H1 (cell line): Measurements from ENCODE around the gene RAPGEF1. TPM values are rescaled to one million over a fixed set of nuclear protein-coding genes. Genes with fewer than 3 reads are reported as not detected.

Experiments
- CTCF ChIA-PET: fragments of 300-600 bp; sonication (Branson Sonifier 250); formaldehyde crosslinking; loops from one replicate; lab custom pipeline; 2021; ENCODE audit not compliant: partially characterized antibody; lab: Charles Lee
- POLR2A ChIA-PET: fragments of 300-600 bp; sonication (Branson Sonifier 250); formaldehyde crosslinking; loops from one replicate; lab custom pipeline; 2021; ENCODE audit warnings: inconsistent platforms; ENCODE audit not compliant: partially characterized antibody; lab: Charles Lee
- DNase-seq, 2 experiments: peaks; one replicate each; pipeline versions ENCODE4 v3.0.0 to v3.0.0-alpha.2; 2010 to 2022; ENCODE audit warnings: low spot score in 2 of 2, low read depth in 1 of 2, mixed read lengths in 1 of 2
- FAIRE-seq: peaks from 2 replicates; lab custom pipeline; 2011; peaks lifted over from hg19 to GRCh38; lab: Jason Lieb, UNC
- H2AFZ ChIP-seq: 2 replicates; pipeline ENCODE4 v1.8.1; 2012; ENCODE audit warnings: low read length, inconsistent platforms
- H2AK5ac ChIP-seq: 2 replicates; pipeline ENCODE4 v1.6.1; 2013; ENCODE audit warnings: low read depth, low read length
- H2BK120ac ChIP-seq: replicated peaks from 2 replicates; pipeline ENCODE3; 2013; ENCODE audit warnings: low read depth, low read length, inconsistent platforms
- H2BK12ac ChIP-seq: 2 replicates; pipeline ENCODE4 v1.6.1; 2013; ENCODE audit warnings: low read depth, low read length
- H2BK15ac ChIP-seq: 2 replicates; pipeline ENCODE4 v1.6.1; 2013; ENCODE audit warnings: low read length
- H2BK20ac ChIP-seq: 2 replicates; pipeline ENCODE4 v1.6.1; 2013; ENCODE audit warnings: low read length
- H2BK5ac ChIP-seq: 2 replicates; pipeline ENCODE4 v1.6.1; 2013; ENCODE audit warnings: low read depth, low read length
- H3K14ac ChIP-seq: 2 replicates; pipeline ENCODE4 v1.6.1; 2013; ENCODE audit warnings: inconsistent platforms; ENCODE audit not compliant: insufficient read length
- H3K18ac ChIP-seq: 2 replicates; pipeline ENCODE4 v1.6.1; 2013; ENCODE audit warnings: low read length; ENCODE audit errors: extremely low read depth
- H3K23ac ChIP-seq: 2 replicates; pipeline ENCODE4 v1.6.1; 2013; ENCODE audit warnings: inconsistent platforms; ENCODE audit not compliant: insufficient read length
- H3K23me2 ChIP-seq: 2 replicates; pipeline ENCODE4 v1.6.1; 2013; ENCODE audit warnings: low read depth, low read length
- H3K27ac ChIP-seq: 2 replicates; pipeline ENCODE4 v1.6.1; 2011; ENCODE audit warnings: low read depth, low read length, inconsistent platforms
- H3K27me3 ChIP-seq, 4 experiments: replicated peaks in 1 of 4; 1 replicate in 1 of 4; 2 replicates in 3 of 4; pipeline versions ENCODE4 v1.6.1 to v1.8.1; 2011 to 2013; ENCODE audit warnings: low read length in 3 of 4, mild to moderate bottlenecking in 3 of 4, inconsistent platforms in 2 of 4, mixed read lengths in 2 of 4, moderate library complexity in 1 of 4; ENCODE audit not compliant: control insufficient read depth in 3 of 4, insufficient read depth in 3 of 4; ENCODE audit errors: extremely low read depth in 1 of 4
- H3K36me3 ChIP-seq, 4 experiments: 2 replicates each; pipeline versions ENCODE4 v1.6.1 to v1.8.1; 2011 to 2013; ENCODE audit warnings: mild to moderate bottlenecking in 4 of 4, low read length in 3 of 4, moderate library complexity in 2 of 4, control low read depth in 1 of 4, inconsistent platforms in 1 of 4; ENCODE audit not compliant: insufficient read depth in 4 of 4, control insufficient read depth in 2 of 4
- H3K4ac ChIP-seq: replicated peaks from 2 replicates; pipeline ENCODE3; 2013; ENCODE audit warnings: low read length, low read depth, mixed read lengths, inconsistent platforms; ENCODE audit not compliant: insufficient read length
- H3K4me1 ChIP-seq, 4 experiments: replicated peaks in 1 of 4; 1 replicate in 1 of 4; 2 replicates in 3 of 4; pipeline versions ENCODE4 v1.6.1 to v1.8.1; 2011 to 2013; ENCODE audit warnings: low read length in 3 of 4, inconsistent platforms in 2 of 4, mixed read lengths in 1 of 4; ENCODE audit not compliant: insufficient read depth in 4 of 4, control insufficient read depth in 3 of 4
- H3K4me2 ChIP-seq, 2 experiments: 2 replicates each; pipeline versions ENCODE4 v1.6.1 to v1.8.1; 2011 to 2013; ENCODE audit warnings: low read depth in 2 of 2, low read length in 2 of 2, control low read depth in 1 of 2, inconsistent platforms in 1 of 2, mild to moderate bottlenecking in 1 of 2; ENCODE audit not compliant: insufficient read depth in 1 of 2
- H3K4me3 ChIP-seq, 4 experiments: fragments of 200-600, 300-600 bp in 1 of 4; sonication (generic), shearing (Covaris generic), sonication (Bioruptor Twin) in 1 of 4; 2 replicates each; pipeline versions ENCODE4 v1.5.1 to v1.8.1; 2011 to 2016; ENCODE audit warnings: low read length in 4 of 4, low read depth in 3 of 4, control low read depth in 2 of 4, inconsistent platforms in 2 of 4, mild to moderate bottlenecking in 2 of 4, mixed read lengths in 1 of 4, moderate library complexity in 1 of 4; ENCODE audit not compliant: insufficient read depth in 2 of 4; ENCODE audit errors: extremely low read depth in 1 of 4
- H3K56ac ChIP-seq: replicated peaks from 2 replicates; pipeline ENCODE3; 2013; ENCODE audit warnings: low read depth, mild to moderate bottlenecking, mixed read lengths, low read length, inconsistent platforms; ENCODE audit not compliant: insufficient read length
- H3K79me1 ChIP-seq: 2 replicates; pipeline ENCODE4 v1.6.1; 2013; ENCODE audit warnings: low read depth, low read length, control low read depth
- H3K79me2 ChIP-seq, 2 experiments: 2 replicates each; pipeline versions ENCODE4 v1.6.1 to v1.8.1; 2012 to 2013; ENCODE audit warnings: low read length in 2 of 2, mild to moderate bottlenecking in 2 of 2, inconsistent platforms in 1 of 2; ENCODE audit not compliant: insufficient read depth in 2 of 2, control insufficient read depth in 1 of 2
- H3K9ac ChIP-seq, 4 experiments: replicated peaks in 1 of 4; 1 replicate in 1 of 4; 2 replicates in 3 of 4; pipeline versions ENCODE4 v1.6.1 to v1.8.1; 2011 to 2013; ENCODE audit warnings: low read depth in 3 of 4, low read length in 3 of 4, control low read depth in 2 of 4, mild to moderate bottlenecking in 2 of 4, moderate library complexity in 2 of 4, inconsistent platforms in 1 of 4; ENCODE audit errors: extremely low read depth in 1 of 4
- H3K9me3 ChIP-seq, 2 experiments: 2 replicates each; pipeline versions ENCODE4 v1.6.1 to v1.8.1; 2012 to 2013; ENCODE audit warnings: mild to moderate bottlenecking in 2 of 2, moderate library complexity in 2 of 2, control low read depth in 1 of 2, inconsistent platforms in 1 of 2, low read depth in 1 of 2, low read length in 1 of 2, mixed read lengths in 1 of 2; ENCODE audit not compliant: insufficient read depth in 2 of 2
- H4K20me1 ChIP-seq, 2 experiments: replicated peaks in 1 of 2; 2 replicates each; pipeline versions ENCODE3 to v1.8.1; 2011 to 2013; ENCODE audit warnings: inconsistent platforms in 2 of 2, low read length in 2 of 2, mild to moderate bottlenecking in 1 of 2; ENCODE audit not compliant: insufficient read depth in 2 of 2, control insufficient read depth in 1 of 2
- H4K5ac ChIP-seq: 2 replicates; pipeline ENCODE4 v1.6.1; 2013; ENCODE audit warnings: low read length, low read depth, mixed read lengths, inconsistent platforms; ENCODE audit not compliant: insufficient read length
- H4K8ac ChIP-seq: 2 replicates; pipeline ENCODE4 v1.8.0; 2013; ENCODE audit warnings: mild to moderate bottlenecking, moderate library complexity, low read length, inconsistent platforms; ENCODE audit not compliant: insufficient read depth; ENCODE audit errors: extremely low read depth
- H4K91ac ChIP-seq: replicated peaks from 2 replicates; pipeline ENCODE3; 2013; ENCODE audit warnings: low read length, mixed read lengths, inconsistent platforms; ENCODE audit not compliant: insufficient read length
- SIRT6 ChIP-seq: IDR thresholded peaks from one replicate; pipeline ENCODE4 v1.7.1; 2012; ENCODE audit warnings: low read length, inconsistent platforms
- TCF12 ChIP-seq: IDR thresholded peaks from 2 replicates; pipeline ENCODE4 v1.6.1; 2011; ENCODE audit warnings: low read depth, mild to moderate bottlenecking, low read length
- WGBS, 2 experiments: shearing (Covaris generic) in 1 of 2; methylation state at CpG; one replicate each; pipeline versions ENCODE4 v1.1.6 to v1.1.7; 2013 to 2015; ENCODE audit warnings: low lambda C conversion rate in 2 of 2, mixed read lengths in 2 of 2, inconsistent platforms in 1 of 2, low coverage in 1 of 2, missing lambda C conversion rate in 1 of 2; ENCODE audit not compliant: insufficient replicate concordance in 2 of 2, insufficient coverage in 1 of 2, insufficient read length in 1 of 2; ENCODE audit errors: extremely low coverage in 1 of 2, missing lambda C conversion rate in 1 of 2; 5-methylcytosine and 5-hydroxymethylcytosine counted together
- polyA plus RNA-seq, 7 experiments: library from polyadenylated mRNA; depleted of rRNA in 3 of 7; stranded (reverse) in 5 of 7; unstranded in 2 of 7; fragments of >200 nt in 5 of 7; fragments of 200-250 nt in 2 of 7; gene quantifications; 1 replicate in 5 of 7; 2 replicates in 1 of 7; 4 replicates in 1 of 7; pipeline versions ENCODE4 v1.2.1 to v1.2.3, GENCODE V29; 2011 to 2013; ENCODE audit warnings: missing spikeins in 2 of 7, mixed read lengths in 2 of 7
- total RNA-seq: library from RNA; stranded (reverse); fragmentation: NEBNext Ultra II Directional; extraction: Animal tissue kit (Norgen Biotek cat#: 25700); gene quantifications from 2 replicates; pipeline ENCODE4 v1.2.1, GENCODE V29; 2021

The RAPGEF1 gene
- total and polyA plus RNA-seq, 2 of the 8 experiments (the other 6 are each of a cell fraction or from before 2014, with no cell fraction given), result 29.7 to 78.9 TPM

DNA sequence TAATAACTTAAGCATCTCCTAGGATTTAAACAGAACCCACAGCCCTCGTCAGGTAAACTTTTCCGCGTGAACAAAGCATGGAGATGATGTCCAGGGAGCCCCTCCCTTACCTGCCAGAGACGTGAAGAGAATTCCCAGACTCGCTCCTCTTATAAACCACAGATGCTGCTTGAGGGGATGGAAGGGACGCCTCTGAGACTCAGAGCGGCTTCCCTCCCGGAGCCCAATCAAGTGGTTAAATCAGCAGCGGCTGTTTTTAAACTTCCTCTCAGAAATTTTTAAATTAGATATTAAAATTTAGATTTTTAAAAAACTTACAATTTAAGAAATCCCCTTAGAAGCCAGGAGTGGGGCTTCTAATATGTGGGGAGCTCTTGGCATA, 71.8 kb downstream of the RAPGEF1 start:
- Histone ChIP-seq H3K18ac (no peak overlapping the region), H2AFZ (no peak overlapping the region), H3K14ac (no peak overlapping the region), H3K56ac (no peak overlapping the region), H3K79me2 (peaks cover 0 to 33% of the 10 kb centered on the region in 2 experiments; a peak in 1 of 4 replicates), H3K27me3 (no peaks in the 10 kb centered on the region), H4K91ac (no peak overlapping the region), H4K8ac (no peak overlapping the region), H3K9me3 (peaks cover 0 to 8% of the 10 kb centered on the region in 2 experiments; a peak in 2 of 4 replicates), H4K5ac (no peak overlapping the region), H2BK120ac (no peak overlapping the region), H2BK15ac (no peak overlapping the region), H3K79me1 (peaks cover 2% of the 10 kb centered on the region; the same call in 1 of the 2 replicates), H3K36me3 (no peaks in the 10 kb centered on the region; a peak in 3 of 8 replicates), H2BK5ac (no peak overlapping the region), H2BK12ac (no peak overlapping the region), H2AK5ac (no peak overlapping the region), H3K23ac (no peak overlapping the region), H4K20me1 (peaks cover 0 to 4% of the 10 kb centered on the region in 2 experiments), H3K27ac (no peak overlapping the region), H3K4ac (no peak overlapping the region), H3K23me2 (no peaks in the 10 kb centered on the region), H3K4me3 (no peak overlapping the region), H3K9ac (no peak overlapping the region), H3K4me2 (no peak overlapping the region), H3K4me1 (peaks cover 14 to 25% (median 18%) of the 10 kb centered on the region in 4 experiments), H2BK20ac (no peak overlapping the region)
- no peak for FAIRE-seq
- ChIA-PET POLR2A (interaction anchor here (2.0 kb wide), 1 partner anchor 10 kb away, joined by 8 read pairs; no protein-coding TSS in a partner anchor), CTCF (interaction anchor here (1.2 kb wide), 2 partner anchors 72 to 87 kb away, joined by 3 read pairs; no protein-coding TSS in a partner anchor)
- TF ChIP-seq SIRT6, result no peak
- no peak for TF ChIP-seq TCF12
- DNase-seq, result no peak
- WGBS, 2 experiments, result 91% methylated on average over 9 of the region's 9 CpGs; no CpG with 5 or more reads in 1 of the 2 experiments
